Stomach (tissue), 9 donors: ENCODE measurements around the gene FCGR3A. TPM values are rescaled to one million over a fixed set of nuclear protein-coding genes. Genes with fewer than 3 reads are reported as not detected.
A peak's percentile ranks its signal among the peaks of the same experiment; 100 is the strongest.
"Not testable (repeated sequence)": the region's sequence is repeated elsewhere in the genome, so short reads cannot be mapped to it uniquely, and the experiment has no call there.

Experiments used
- DNase-seq, 2 donors: peaks; one replicate each; pipeline versions ENCODE4 v3.0.0 to v3.0.0-alpha.2; 2013 to 2019
- H3K27ac ChIP-seq, 5 donors: fragments of 200-600 bp in 4 of 5; sonication (generic) in 4 of 5; one replicate each; pipeline ENCODE4 v1.5.1; 2013 to 2019; ENCODE audit warnings: mild to moderate bottlenecking in 1 of 5, moderate library complexity in 1 of 5
- H3K27me3 ChIP-seq, 3 donors: fragments of 200-600 bp; sonication (generic); one replicate each; pipeline ENCODE4 v1.5.1; 2017 to 2019; ENCODE audit warnings: mixed run types in 1 of 3
- H3K36me3 ChIP-seq, 4 donors: fragments of 200-600 bp; sonication (generic); 1 replicate in 3 of 4; 2 replicates in 1 of 4; pipeline ENCODE4 v1.5.1; 2016 to 2019
- H3K4me1 ChIP-seq, 4 donors: fragments of 200-600 bp; sonication (generic); one replicate each; pipeline ENCODE4 v1.5.1; 2016 to 2019
- H3K4me3 ChIP-seq, 4 donors: fragments of 200-600 bp; sonication (generic) in 3 of 4; one replicate each; pipeline ENCODE4 v1.5.1; 2016 to 2019; ENCODE audit warnings: mild to moderate bottlenecking in 1 of 4
- H3K9me3 ChIP-seq, 4 donors: fragments of 200-600 bp; sonication (generic); one replicate each; pipeline ENCODE4 v1.5.1; 2016 to 2019
- EP300 ChIP-seq: sonication (generic); formaldehyde crosslinking; IDR thresholded peaks from one replicate; pipeline ENCODE4 v1.6.1; 2017; ENCODE audit warnings: antibody characterized with exemption
- POLR2A ChIP-seq, 4 donors: fragments of 450-650 bp; IDR thresholded peaks; one replicate each; pipeline ENCODE4 v1.6.1; 2016; ENCODE audit warnings: antibody characterized with exemption in 4 of 4, control low read depth in 2 of 4, mild to moderate bottlenecking in 1 of 4, moderate library complexity in 1 of 4
- POLR2AphosphoS5 ChIP-seq, 3 donors: sonication (generic); formaldehyde crosslinking; IDR thresholded peaks; one replicate each; pipeline ENCODE4 v1.6.1; 2016; ENCODE audit warnings: antibody characterized with exemption in 3 of 3
- WGBS, 5 donors: extraction: QIAGEN DNeasy Blood & Tissue Kit in 3 of 5; methylation state at CpG; one replicate each; pipeline versions ENCODE4 v1.1.5 to v1.1.7; 2013 to 2018; 5-methylcytosine and 5-hydroxymethylcytosine counted together
- intact Hi-C: fragments of 100-400 bp; cut with DNase I; formaldehyde crosslinking; loops from one replicate; pipeline ENCODE4 v1.15.1; 2023; ENCODE audit warnings: low total_unique reads
- polyA plus RNA-seq, 3 donors: library from polyadenylated mRNA; stranded (reverse); fragments of 200-250 nt; gene quantifications; one replicate each; pipeline ENCODE4 v1.2.3, GENCODE V29; 2013
- total RNA-seq, 5 donors: library from RNA; depleted of rRNA; stranded (reverse); fragments of >200 nt; gene quantifications; one replicate each; pipeline versions ENCODE4 v1.1.0 to v1.2.3, GENCODE V29; 2014 to 2016
- TF ChIP-seq, protein P1 (sequence below), 7 experiments: fragments of 450-650 bp in 4 of 7; fragments of 200-600 bp in 3 of 7; sonication (generic) in 3 of 7; IDR thresholded peaks; one replicate each; pipeline ENCODE4 v1.5.1; 2016 to 2019; ENCODE audit warnings: antibody characterized with exemption in 7 of 7, control low read depth in 2 of 7, mild to moderate bottlenecking in 1 of 7
- donor health status: healthy with polysubstance abuse.
- donor health status: Bipolar disorder and iron deficiency.
- donor health status: healthy.

Gene FCGR3A
- total and polyA plus RNA-seq, 8 donors = 2.2 to 18.0 (median 6.7) TPM; not detected in 1

DNA sequence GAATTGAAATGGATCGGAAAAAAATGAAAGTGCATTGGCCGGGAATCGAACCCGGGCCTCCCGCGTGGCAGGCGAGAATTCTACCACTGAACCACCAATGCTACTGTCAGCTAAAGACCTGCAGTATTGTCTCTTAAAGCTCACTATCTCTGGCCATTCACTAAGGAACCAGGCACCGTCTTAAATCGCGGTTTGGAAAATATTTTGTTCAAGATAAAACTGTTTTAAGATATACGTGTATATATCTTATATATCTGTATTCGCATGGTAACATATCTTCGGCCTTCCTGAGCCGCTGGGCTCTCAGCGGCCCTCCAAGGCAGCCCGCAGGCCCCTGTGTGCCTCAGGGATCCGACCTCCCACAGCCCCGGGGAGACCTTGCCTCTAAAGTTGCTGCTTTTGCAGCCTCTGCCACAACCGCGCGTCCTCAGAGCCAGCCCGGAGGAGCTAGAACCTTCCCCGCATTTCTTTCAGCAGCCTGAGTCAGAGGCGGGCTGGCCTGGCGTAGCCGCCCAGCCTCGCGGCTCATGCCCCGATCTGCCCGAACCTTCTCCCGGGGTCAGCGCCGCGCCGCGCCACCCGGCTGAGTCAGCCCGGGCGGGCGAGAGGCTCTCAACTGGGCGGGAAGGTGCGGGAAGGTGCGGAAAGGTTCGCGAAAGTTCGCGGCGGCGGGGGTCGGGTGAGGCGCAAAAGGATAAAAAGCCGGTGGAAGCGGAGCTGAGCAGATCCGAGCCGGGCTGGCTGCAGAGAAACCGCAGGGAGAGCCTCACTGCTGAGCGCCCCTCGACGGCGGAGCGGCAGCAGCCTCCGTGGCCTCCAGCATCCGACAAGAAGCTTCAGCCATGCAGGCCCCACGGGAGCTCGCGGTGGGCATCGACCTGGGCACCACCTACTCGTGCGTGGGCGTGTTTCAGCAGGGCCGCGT lies 25.5 kb downstream of the FCGR3A start, which contains the start of gene HSPA6:
Gene HSPA6, plus strand, starts transcription at position 724 of the 925 bp plus-strand sequence. Its CDS starts 119 bp downstream, at position 843.
- H3K4me1 ChIP-seq, H3K9me3 ChIP-seq, H3K36me3 ChIP-seq, intact Hi-C loops, H3K27me3 ChIP-seq: not testable (repeated sequence)
- peak in 1 of 3 donors; percentile 53 for TF ChIP-seq POLR2AphosphoS5 (IDR thresholded peaks at IDR 0.05)
- 0 to 1% (median 0%) methylated on average over 33 to 62 of the region's 72 CpGs for WGBS, 5 donors
- DNase-seq = peak; percentile 74 to 93
- H3K4me3 ChIP-seq = peak within 1 kb of the TSS; percentile 61 to 71 (median 66)
- H3K27ac ChIP-seq = peak within 1 kb of the TSS; percentile 66 to 92 (median 89)

- peak overlapping the region in 2 of 5 donors; percentile 90 to 92 for H3K27ac ChIP-seq
- H3K9me3 ChIP-seq, intact Hi-C loops, H3K36me3 ChIP-seq, DNase-seq, H3K4me1 ChIP-seq, H3K27me3 ChIP-seq: not testable (repeated sequence)
- H3K4me3 ChIP-seq = peak overlapping the region in 3 of 4 donors; percentile 61 to 71 (median 67)
- WGBS, 5 donors = 74 to 84% (median 81%) methylated on average over 18 to 20 of the region's 20 CpGs
Measured at GRCh38 chr1:161523041-161523816, 26.4 kb downstream of the FCGR3A start.

GRCh38 chr1:161513953-161514352 lies 35.7 kb downstream of the FCGR3A start:
- Histone ChIP-seq H3K4me1 (peaks cover 0 to 39% (median 24%) of the 10 kb centered on the region in 4 donors), H3K27ac (peak overlapping the region; percentile 39 to 90 (median 79))
- intact Hi-C loops, H3K27me3 ChIP-seq, H3K9me3 ChIP-seq, H3K36me3 ChIP-seq, H3K4me3 ChIP-seq: not testable (repeated sequence)
- WGBS, 5 donors = 22 to 50% (median 42%) methylated on average over 1 of the region's 1 CpG
- peak in 1 of 2 donors; percentile 27 for DNase-seq

GRCh38 chr1:161513448-161513780 lies 36.2 kb downstream of the FCGR3A start:
- H3K4me1 ChIP-seq = peaks cover 0 to 39% (median 24%) of the 10 kb centered on the region in 4 donors
- H3K27me3 ChIP-seq, DNase-seq, H3K36me3 ChIP-seq, intact Hi-C loops, H3K4me3 ChIP-seq, H3K9me3 ChIP-seq: not testable (repeated sequence)
- peak overlapping the region; percentile 39 to 90 (median 79) for H3K27ac ChIP-seq
- 24 to 59% (median 30%) methylated on average over 1 of the region's 1 CpG; no CpG with 5 or more reads in 2 of the 5 donors for WGBS, 5 donors

GRCh38 chr1:161512636-161513447 lies 36.8 kb downstream of the FCGR3A start:
- peak overlapping the region in 4 of 5 donors; percentile 39 to 90 (median 80) for H3K27ac ChIP-seq

GRCh38 chr1:161511756-161512060 lies 37.9 kb downstream of the FCGR3A start:
- 76 to 88% (median 86%) methylated on average over 6 to 7 of the region's 7 CpGs for WGBS, 5 donors
- Histone ChIP-seq H3K4me3 (peak overlapping the region in 1 of 4 donors; percentile 9), H3K4me1 (peaks cover 0 to 45% (median 31%) of the 10 kb centered on the region in 4 donors), H3K9me3 (no peaks in the 10 kb centered on the region), H3K36me3 (no peaks in the 10 kb centered on the region), H3K27me3 (no peaks in the 10 kb centered on the region), H3K27ac (peak overlapping the region in 2 of 5 donors; percentile 42 to 53)
- no peak for TF ChIP-seq EP300
- no peak for TF ChIP-seq POLR2AphosphoS5 (IDR thresholded peaks at IDR 0.05)
- no peak for TF ChIP-seq POLR2A (IDR thresholded peaks at IDR 0.05)
- TF ChIP-seq, protein P1, sequence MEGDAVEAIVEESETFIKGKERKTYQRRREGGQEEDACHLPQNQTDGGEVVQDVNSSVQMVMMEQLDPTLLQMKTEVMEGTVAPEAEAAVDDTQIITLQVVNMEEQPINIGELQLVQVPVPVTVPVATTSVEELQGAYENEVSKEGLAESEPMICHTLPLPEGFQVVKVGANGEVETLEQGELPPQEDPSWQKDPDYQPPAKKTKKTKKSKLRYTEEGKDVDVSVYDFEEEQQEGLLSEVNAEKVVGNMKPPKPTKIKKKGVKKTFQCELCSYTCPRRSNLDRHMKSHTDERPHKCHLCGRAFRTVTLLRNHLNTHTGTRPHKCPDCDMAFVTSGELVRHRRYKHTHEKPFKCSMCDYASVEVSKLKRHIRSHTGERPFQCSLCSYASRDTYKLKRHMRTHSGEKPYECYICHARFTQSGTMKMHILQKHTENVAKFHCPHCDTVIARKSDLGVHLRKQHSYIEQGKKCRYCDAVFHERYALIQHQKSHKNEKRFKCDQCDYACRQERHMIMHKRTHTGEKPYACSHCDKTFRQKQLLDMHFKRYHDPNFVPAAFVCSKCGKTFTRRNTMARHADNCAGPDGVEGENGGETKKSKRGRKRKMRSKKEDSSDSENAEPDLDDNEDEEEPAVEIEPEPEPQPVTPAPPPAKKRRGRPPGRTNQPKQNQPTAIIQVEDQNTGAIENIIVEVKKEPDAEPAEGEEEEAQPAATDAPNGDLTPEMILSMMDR (IDR thresholded peaks at IDR 0.05) = no peak
- no peak for DNase-seq
- intact Hi-C loops = no loop called here

More at GRCh38 chr1:161512636-161513447, 36.8 kb downstream of the FCGR3A start:
- peaks cover 0 to 39% (median 24%) of the 10 kb centered on the region in 4 donors for H3K4me1 ChIP-seq
- H3K9me3 ChIP-seq, H3K27me3 ChIP-seq, DNase-seq, H3K4me3 ChIP-seq, intact Hi-C loops, H3K36me3 ChIP-seq: not testable (repeated sequence)
- 76 to 89% (median 79%) methylated on average over 5 to 6 of the region's 6 CpGs for WGBS, 5 donors
